ENCODE measurements around the gene LHFPL5.

Gene LHFPL5

DNA sequence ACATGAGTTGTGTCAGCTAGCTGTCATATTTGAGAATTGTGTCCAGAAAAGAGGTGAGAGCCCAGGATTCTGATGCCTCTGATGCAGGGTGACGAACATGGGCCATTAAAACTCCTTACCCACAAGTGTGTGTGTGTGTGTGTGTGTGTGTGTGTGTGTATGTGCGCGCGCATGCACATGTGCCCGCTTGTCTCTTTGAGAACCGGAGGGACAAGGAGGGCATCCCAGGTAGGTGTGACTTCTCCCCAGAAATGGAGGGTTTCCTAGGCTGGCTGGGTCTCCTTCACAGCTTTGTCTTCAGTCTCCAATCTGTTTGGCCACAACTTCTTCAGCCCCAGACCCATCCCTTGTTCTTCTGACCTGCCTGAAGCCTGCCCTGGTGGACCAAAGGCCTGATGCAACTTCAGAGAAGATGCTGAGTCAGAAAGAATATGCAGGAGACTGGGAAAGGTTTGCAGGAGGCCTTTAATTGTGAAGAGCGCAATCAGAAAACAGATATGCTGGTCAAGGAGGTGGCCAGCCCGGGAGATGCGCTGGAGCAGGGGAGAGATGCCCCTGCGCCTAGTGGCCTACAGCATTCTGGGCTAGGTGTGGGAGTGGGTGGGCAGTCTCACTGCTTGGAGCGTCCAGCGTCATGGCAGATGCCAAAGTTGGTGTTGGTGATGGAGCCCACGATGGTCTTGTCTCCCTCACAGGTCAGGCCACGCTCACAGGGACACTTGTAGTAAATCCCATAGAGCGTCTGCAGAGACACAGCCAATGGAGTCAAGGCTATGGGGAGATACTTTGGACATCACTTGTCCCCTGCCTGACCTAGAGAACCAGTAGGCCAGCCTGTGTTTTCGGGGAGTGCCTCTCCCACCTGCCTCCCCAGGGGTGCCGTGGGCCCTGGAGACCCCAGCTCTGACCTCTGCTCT, 10.4 kb upstream of the LHFPL5 start:
- H3K27ac ChIP-seq: no peak overlapping the region
- TF ChIP-seq, protein P1, sequence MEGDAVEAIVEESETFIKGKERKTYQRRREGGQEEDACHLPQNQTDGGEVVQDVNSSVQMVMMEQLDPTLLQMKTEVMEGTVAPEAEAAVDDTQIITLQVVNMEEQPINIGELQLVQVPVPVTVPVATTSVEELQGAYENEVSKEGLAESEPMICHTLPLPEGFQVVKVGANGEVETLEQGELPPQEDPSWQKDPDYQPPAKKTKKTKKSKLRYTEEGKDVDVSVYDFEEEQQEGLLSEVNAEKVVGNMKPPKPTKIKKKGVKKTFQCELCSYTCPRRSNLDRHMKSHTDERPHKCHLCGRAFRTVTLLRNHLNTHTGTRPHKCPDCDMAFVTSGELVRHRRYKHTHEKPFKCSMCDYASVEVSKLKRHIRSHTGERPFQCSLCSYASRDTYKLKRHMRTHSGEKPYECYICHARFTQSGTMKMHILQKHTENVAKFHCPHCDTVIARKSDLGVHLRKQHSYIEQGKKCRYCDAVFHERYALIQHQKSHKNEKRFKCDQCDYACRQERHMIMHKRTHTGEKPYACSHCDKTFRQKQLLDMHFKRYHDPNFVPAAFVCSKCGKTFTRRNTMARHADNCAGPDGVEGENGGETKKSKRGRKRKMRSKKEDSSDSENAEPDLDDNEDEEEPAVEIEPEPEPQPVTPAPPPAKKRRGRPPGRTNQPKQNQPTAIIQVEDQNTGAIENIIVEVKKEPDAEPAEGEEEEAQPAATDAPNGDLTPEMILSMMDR (IDR thresholded peaks at IDR 0.05): no peak
- no peak for TF ChIP-seq ZFX (IDR thresholded peaks at IDR 0.05; ENCODE audit: borderline replicate concordance)

DNA sequence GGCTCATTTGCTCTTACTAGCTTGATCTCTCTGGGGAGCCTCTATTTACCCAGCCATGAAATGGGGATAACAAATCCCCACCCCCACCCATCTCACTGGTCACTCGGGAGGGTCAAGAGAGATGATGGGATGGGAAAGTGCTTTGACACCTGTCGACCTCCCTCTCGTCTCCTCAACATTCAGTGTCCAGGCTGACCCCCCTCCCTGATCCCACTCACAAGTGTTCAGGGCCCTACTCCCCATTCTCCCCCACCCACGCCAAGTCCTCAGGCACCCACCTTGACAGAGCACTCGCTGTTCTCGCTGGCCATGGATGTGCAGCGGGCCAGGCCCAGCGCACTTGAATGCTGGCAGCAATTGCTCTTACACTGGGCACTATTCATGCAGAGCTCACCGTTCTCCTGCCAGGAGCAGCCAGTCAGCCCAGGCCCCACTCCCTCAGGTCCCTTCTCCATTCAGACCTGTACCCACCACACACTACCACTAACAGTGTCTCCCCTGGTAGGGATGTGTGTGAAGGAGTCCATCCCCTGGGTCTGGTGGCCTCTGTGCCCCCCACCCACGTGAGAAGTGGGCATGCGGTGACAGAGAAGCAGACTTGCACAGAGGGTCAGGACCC, 9.6 kb upstream of the LHFPL5 start:
- TF ChIP-seq, protein P1 (IDR thresholded peaks at IDR 0.05): no peak
- TF ChIP-seq ZFX (IDR thresholded peaks at IDR 0.05; ENCODE audit: borderline replicate concordance): no peak
- no peak overlapping the region for H3K27ac ChIP-seq

DNA sequence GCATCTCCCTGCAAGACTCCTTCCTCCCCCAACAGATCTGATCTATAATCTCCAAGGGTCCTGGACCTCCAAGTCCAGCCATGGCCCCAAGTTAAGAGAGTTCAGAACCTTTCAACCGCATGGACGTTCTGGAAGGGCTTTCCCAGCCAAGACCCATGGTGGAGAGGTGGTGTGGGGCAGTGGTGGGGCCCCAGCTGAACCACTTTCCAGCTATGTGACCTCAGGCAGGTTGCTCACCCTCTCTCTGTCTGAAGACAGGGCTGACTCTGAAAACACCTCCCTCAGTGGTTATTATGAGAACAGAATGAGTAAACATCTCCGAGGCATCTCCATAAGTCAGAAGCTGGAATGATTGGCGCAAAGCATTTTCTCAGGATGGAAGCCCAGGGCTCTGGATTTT, 8.9 kb upstream of the LHFPL5 start:
- TF ChIP-seq ZFX (IDR thresholded peaks at IDR 0.05; ENCODE audit: borderline replicate concordance): no peak
- TF ChIP-seq, protein P1 (IDR thresholded peaks at IDR 0.05): no peak
- no peak overlapping the region for H3K27ac ChIP-seq

DNA sequence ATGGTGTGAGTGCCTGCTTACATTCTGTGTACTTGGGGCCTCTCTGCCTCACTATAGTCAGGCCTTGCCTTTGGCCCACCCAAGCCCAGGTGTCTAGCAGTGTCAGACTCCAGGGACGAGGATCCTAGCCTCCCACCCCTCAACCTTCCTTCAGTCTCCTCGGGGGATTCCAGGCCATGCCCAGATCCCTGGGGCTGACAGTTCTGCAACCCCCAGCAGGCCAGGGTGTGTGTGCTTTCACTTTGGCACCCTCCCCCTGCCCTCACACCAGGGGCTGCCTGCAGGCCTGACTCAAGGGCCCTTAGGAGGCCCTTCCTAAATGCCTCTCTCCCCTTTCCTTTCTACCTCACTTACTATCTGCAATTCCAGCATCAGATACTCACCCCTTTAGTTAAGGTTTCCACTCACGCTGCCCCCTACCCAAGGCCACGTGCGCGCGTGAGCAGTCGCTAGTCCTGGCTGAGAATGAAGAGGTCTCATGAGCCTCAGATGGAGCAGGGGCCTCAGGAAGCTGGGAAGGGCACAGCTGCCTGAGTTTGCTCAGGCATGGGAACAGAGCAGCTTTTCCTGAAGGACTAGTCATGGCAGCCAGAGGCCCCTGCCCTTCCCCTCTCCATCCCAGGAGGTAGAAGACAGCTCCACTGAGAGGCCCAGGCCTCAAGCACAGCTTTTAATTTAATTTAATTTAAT, 7.2 kb upstream of the LHFPL5 start:
- TF ChIP-seq, protein P1 (IDR thresholded peaks at IDR 0.05): no peak
- TF ChIP-seq ZFX (IDR thresholded peaks at IDR 0.05; ENCODE audit: borderline replicate concordance): no peak

DNA sequence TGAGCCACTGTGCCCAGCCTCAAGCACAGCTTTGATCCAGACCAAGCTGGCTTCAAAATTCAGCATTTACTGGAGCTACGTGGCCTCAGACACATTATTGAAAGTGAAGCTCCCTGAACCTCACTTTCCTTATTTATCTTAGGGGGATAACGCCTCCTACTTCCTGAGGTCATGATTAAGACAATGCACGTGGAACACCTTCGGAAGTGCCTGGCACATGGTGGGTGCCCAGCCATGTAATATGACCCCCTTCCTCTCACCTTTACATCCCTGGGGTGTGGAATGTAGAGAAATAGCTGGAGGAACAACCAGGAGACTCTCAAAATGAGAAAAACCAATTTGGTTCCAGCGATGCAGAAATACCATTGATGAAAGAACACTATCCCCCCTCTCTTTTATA, 6.4 kb upstream of the LHFPL5 start:
- H3K27ac ChIP-seq: no peak overlapping the region
- TF ChIP-seq, protein P1 (IDR thresholded peaks at IDR 0.05): no peak
- no peak for TF ChIP-seq ZFX (IDR thresholded peaks at IDR 0.05; ENCODE audit: borderline replicate concordance)

More for the DNA sequence above, 7.2 kb upstream of the LHFPL5 start:
- no peak overlapping the region for H3K27ac ChIP-seq

DNA sequence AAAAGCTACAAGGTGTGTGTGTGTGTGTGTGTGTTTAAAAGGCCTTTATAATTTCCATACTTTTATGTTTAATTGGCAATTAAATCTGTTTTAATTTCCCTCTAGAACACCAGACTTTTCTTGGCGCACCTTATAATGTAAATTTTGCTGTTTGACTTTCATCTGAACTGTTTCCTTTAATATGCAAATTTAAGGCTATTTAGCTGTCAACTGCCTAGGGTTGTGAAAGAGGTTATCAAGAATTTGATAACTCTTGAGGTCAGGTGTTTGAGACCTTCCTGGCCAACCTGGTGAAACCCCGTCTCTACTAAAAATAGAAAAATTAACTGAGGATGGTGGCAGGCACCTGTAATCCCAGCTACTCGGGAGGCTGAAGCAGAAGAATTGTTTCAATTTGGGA, 4.0 kb upstream of the LHFPL5 start:
- TF ChIP-seq, protein P1 (IDR thresholded peaks at IDR 0.05): no peak
- TF ChIP-seq ZFX (IDR thresholded peaks at IDR 0.05; ENCODE audit: borderline replicate concordance): no peak
- no peak overlapping the region for H3K27ac ChIP-seq

Data from 22Rv1 (cell line).